ENCODE results near the gene KCNK13. TPM values are rescaled to one million over a fixed set of nuclear protein-coding genes. Genes with fewer than 3 reads are reported as not detected.
"Not testable (repeated sequence)": the region's sequence is repeated elsewhere in the genome, so short reads cannot be mapped to it uniquely, and the experiment has no call there.

KCNK13 gene
- not detected for polyA plus RNA-seq (2013)

DNA sequence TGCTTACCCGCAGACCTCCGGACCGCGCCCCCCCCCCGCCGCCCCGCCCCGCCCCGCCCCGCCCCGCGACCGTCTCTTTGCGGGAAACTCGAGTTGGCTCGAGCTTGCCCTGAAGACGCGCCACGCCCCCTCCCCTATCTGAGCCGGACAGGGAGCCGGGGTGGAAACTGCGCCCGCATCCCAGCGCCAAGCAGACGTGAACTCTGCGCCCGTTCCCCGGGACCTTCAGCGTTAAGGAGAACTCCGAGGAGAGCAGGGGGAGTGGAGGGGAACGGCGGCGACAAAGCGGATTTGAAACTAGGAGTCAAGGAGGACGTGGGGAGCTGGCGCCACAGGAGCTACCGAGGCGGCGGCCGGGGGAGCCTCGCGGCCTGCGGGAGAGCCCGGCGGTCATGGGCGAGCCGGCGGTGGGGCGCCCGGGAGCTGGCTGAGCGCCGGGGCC, at the start of gene KCNK13:
KCNK13 (plus strand) TSS at position 310 of the 442 bp plus-strand sequence. CDS start 212 bp downstream, outside the sequence.
- peaks cover 31 to 96% (median 43%) of the 10 kb centered on the region in 5 experiments for H3K27me3 ChIP-seq (replicated peaks in 2 of 5; ENCODE audit: control insufficient read depth in 4 of 5, insufficient read depth in 5 of 5, low read length in 4 of 5)
- H3K27ac ChIP-seq (ENCODE audit: insufficient read depth in 1 of 2, low read depth in 1 of 2, low read length in 2 of 2, poor library complexity in 1 of 2, severe bottlenecking in 2 of 2): no peak within 1 kb of the TSS
- no peaks in the 10 kb centered on the region for H3K36me3 ChIP-seq (ENCODE audit: control insufficient read depth in 4 of 4, insufficient read depth in 4 of 4, low read length in 3 of 4)
- WGBS (ENCODE audit: insufficient coverage): under 1% methylated on average over 52 of the region's 52 CpGs
- H3K4me1 ChIP-seq (ENCODE audit: control extremely low read depth in 1 of 4, control insufficient read depth in 4 of 4, insufficient read depth in 4 of 4, low read length in 3 of 4): peaks cover 0 to 31% (median 29%) of the 10 kb centered on the region in 4 experiments
- peak within 1 kb of the TSS in 6 of 7 experiments; percentile 31 to 74 (median 58) for H3K4me3 ChIP-seq (ENCODE audit: control insufficient read depth in 1 of 7, extremely low read depth in 1 of 7, insufficient read depth in 4 of 7, low read depth in 2 of 7, low read length in 6 of 7)
- peaks cover 0 to 12% (median 0%) of the 10 kb centered on the region in 5 experiments for H3K9me3 ChIP-seq (ENCODE audit: control extremely low read depth in 1 of 5, control insufficient read depth in 4 of 5, insufficient read depth in 2 of 5, low read depth in 1 of 5, low read length in 4 of 5)
- POLR2A ChIA-PET: interaction anchor here (0.9 kb wide), 1 partner anchor 16 kb away, joined by 3 read pairs; no protein-coding TSS in a partner anchor
- DNase-seq: peak in 2 of 3 donors; percentile 22 to 42
- CTCF ChIA-PET: no interaction called here

DNA sequence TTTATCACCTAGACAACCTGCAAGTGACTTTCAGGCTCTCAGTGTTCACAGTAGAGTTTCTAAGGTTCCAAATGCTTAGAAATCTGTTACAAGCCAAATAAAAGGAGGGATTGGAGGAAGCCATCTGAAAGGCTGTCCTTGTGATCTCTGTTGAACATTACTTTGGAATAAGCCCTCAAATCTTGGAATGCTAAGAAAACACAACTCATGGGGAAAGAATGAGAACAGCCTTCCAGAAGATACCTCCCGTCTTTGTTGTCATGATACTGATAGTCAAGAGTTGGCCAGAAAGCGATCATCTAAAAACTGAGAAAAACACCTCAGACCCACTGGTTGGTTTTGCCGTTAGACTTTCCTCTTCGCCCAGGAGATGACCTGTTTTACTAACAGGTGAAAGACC, 44.4 kb upstream of the KCNK13 start:
- DNase-seq: no peak
- ChIA-PET POLR2A (no interaction called here), CTCF (interaction anchor here (0.6 kb wide), 1 partner anchor 13 kb away, joined by 4 read pairs; no protein-coding TSS in a partner anchor)
- Histone ChIP-seq H3K4me1 (ENCODE audit: control extremely low read depth in 1 of 4, control insufficient read depth in 4 of 4, insufficient read depth in 4 of 4, low read length in 3 of 4) (no peaks in the 10 kb centered on the region), H3K36me3 (ENCODE audit: control insufficient read depth in 4 of 4, insufficient read depth in 4 of 4, low read length in 3 of 4) (peaks cover 19 to 49% (median 37%) of the 10 kb centered on the region in 4 experiments), H3K9me3 (ENCODE audit: control extremely low read depth in 1 of 5, control insufficient read depth in 4 of 5, insufficient read depth in 2 of 5, low read depth in 1 of 5, low read length in 4 of 5) (peaks cover 0 to 6% (median 2%) of the 10 kb centered on the region in 5 experiments), H3K27ac (ENCODE audit: insufficient read depth in 1 of 2, low read depth in 1 of 2, low read length in 2 of 2, poor library complexity in 1 of 2, severe bottlenecking in 2 of 2) (no peak overlapping the region), H3K4me3 (ENCODE audit: control insufficient read depth in 1 of 7, extremely low read depth in 1 of 7, insufficient read depth in 4 of 7, low read depth in 2 of 7, low read length in 6 of 7) (no peak overlapping the region), H3K27me3 (replicated peaks in 2 of 5; ENCODE audit: control insufficient read depth in 4 of 5, insufficient read depth in 5 of 5, low read length in 4 of 5) (no peaks in the 10 kb centered on the region)
- 100% methylated on average over 4 of the region's 4 CpGs for WGBS (ENCODE audit: insufficient coverage)

DNA sequence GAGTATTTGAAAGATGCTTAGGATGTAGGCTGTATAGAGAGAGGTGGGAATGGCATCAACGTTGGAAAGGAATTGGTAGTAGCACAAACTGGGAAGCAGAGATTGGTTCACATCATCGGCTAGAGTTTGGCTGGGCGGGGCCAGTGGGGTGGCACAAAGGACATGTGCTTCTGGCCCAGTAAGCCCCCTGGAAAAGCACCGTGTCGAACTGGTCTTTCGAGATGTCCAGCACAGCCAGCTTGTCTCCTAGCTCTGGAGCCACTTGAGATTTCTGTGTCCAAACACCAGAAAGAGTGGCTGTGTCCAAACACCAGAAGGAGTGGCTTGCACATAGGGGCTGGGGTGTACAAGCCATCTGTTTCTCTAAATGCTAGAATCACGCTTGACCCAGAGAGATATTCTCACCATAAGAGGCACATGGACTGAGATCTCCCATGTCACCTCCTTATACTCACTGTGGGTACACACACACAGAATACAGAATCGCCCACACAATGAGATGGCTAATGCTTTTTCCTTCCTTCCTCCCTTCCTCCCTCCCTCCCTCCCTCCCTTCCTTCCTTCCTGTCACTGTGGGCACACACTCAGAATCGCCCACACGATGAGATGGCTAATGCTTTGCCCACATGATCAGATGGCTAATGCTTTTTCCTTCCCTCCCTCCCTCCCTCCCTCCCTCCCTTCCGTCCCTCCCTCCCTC, 41.8 kb upstream of the KCNK13 start:
- H3K27me3 ChIP-seq (replicated peaks in 2 of 5; ENCODE audit: control insufficient read depth in 4 of 5, insufficient read depth in 5 of 5, low read length in 4 of 5): no peaks in the 10 kb centered on the region
- no peak overlapping the region for H3K27ac ChIP-seq (ENCODE audit: insufficient read depth in 1 of 2, low read depth in 1 of 2, low read length in 2 of 2, poor library complexity in 1 of 2, severe bottlenecking in 2 of 2)
- POLR2A ChIA-PET: no interaction called here
- no peaks in the 10 kb centered on the region for H3K4me1 ChIP-seq (ENCODE audit: control extremely low read depth in 1 of 4, control insufficient read depth in 4 of 4, insufficient read depth in 4 of 4, low read length in 3 of 4)
- no peak overlapping the region for H3K4me3 ChIP-seq (ENCODE audit: control insufficient read depth in 1 of 7, extremely low read depth in 1 of 7, insufficient read depth in 4 of 7, low read depth in 2 of 7, low read length in 6 of 7)
- DNase-seq: no peak
- WGBS (ENCODE audit: insufficient coverage): 99% methylated on average over 7 of the region's 11 CpGs
- peaks cover 18 to 61% (median 39%) of the 10 kb centered on the region in 4 experiments for H3K36me3 ChIP-seq (ENCODE audit: control insufficient read depth in 4 of 4, insufficient read depth in 4 of 4, low read length in 3 of 4)
- no peaks in the 10 kb centered on the region for H3K9me3 ChIP-seq (ENCODE audit: control extremely low read depth in 1 of 5, control insufficient read depth in 4 of 5, insufficient read depth in 2 of 5, low read depth in 1 of 5, low read length in 4 of 5)
- CTCF ChIA-PET: interaction anchor here (1.0 kb wide), 1 partner anchor 48 kb away, joined by 3 read pairs; no protein-coding TSS in a partner anchor

DNA sequence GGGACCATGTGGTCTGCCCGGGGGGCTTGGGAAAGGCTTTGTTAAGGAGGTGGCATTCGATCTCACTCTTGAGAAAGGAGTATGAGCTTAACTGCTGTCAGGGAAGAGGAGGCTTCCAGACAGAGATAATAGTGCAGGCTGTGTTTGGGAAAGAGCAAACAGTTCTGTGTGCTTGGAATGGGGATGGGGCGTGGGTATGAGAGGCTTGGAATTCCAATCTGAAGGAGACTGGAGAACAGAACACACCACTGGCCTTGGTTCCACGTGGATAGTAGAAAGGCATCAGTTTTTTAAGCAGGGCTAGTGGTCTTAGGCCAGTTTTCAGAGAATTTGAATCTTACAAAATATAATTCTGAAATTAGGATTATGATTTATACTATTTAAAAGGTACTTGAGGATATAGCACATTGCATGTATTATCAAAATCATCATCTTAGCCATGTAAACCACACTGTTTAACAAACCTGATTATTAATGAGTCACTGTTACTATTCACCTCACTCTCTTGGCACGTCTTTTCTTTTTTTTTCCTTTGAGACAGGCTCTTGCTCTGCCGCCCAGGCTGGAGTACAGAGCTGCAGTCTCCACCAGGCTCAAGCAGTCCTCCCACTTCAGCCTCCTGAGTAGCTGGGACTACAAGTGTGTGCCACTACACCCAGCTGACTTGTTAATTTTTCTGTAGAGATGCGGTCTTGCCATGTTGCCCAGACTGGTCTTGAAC, 38.5 kb upstream of the KCNK13 start:
- DNase-seq: no peak
- H3K9me3 ChIP-seq (ENCODE audit: control extremely low read depth in 1 of 5, control insufficient read depth in 4 of 5, insufficient read depth in 2 of 5, low read depth in 1 of 5, low read length in 4 of 5): no peaks in the 10 kb centered on the region
- 94% methylated on average over 5 of the region's 7 CpGs for WGBS (ENCODE audit: insufficient coverage)
- no peaks in the 10 kb centered on the region for H3K4me1 ChIP-seq (ENCODE audit: control extremely low read depth in 1 of 4, control insufficient read depth in 4 of 4, insufficient read depth in 4 of 4, low read length in 3 of 4)
- H3K36me3 ChIP-seq (ENCODE audit: control insufficient read depth in 4 of 4, insufficient read depth in 4 of 4, low read length in 3 of 4): peaks cover 16 to 57% (median 37%) of the 10 kb centered on the region in 4 experiments
- POLR2A ChIA-PET: no interaction called here
- H3K4me3 ChIP-seq (ENCODE audit: control insufficient read depth in 1 of 7, extremely low read depth in 1 of 7, insufficient read depth in 4 of 7, low read depth in 2 of 7, low read length in 6 of 7): no peak overlapping the region
- H3K27ac ChIP-seq (ENCODE audit: insufficient read depth in 1 of 2, low read depth in 1 of 2, low read length in 2 of 2, poor library complexity in 1 of 2, severe bottlenecking in 2 of 2): no peak overlapping the region
- no peaks in the 10 kb centered on the region for H3K27me3 ChIP-seq (replicated peaks in 2 of 5; ENCODE audit: control insufficient read depth in 4 of 5, insufficient read depth in 5 of 5, low read length in 4 of 5)
- CTCF ChIA-PET: interaction anchor here (1.5 kb wide), 1 partner anchor 13 kb away, joined by 3 read pairs; no protein-coding TSS in a partner anchor

DNA sequence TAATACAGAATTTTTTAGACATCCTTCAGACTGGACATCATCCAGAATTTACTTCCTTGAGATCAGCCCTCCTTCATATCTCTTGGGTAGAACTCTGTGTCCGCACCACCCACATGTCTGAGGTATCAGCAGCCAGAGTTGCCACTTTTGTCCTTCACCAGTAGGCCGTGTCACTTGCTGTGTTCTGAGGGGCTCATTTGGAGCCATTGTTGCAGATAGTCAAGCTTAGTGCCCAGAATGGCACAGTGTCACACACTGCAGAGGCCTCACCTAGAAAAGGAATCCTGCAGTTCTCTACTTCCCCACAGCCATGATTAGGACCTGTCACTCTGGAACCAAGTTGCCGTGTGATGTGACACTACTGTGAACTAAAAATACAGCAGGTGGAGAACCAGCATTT, 36.9 kb upstream of the KCNK13 start:
- peaks cover 16 to 50% (median 31%) of the 10 kb centered on the region in 4 experiments for H3K36me3 ChIP-seq (ENCODE audit: control insufficient read depth in 4 of 4, insufficient read depth in 4 of 4, low read length in 3 of 4)
- DNase-seq: no peak
- H3K4me3 ChIP-seq (ENCODE audit: control insufficient read depth in 1 of 7, extremely low read depth in 1 of 7, insufficient read depth in 4 of 7, low read depth in 2 of 7, low read length in 6 of 7): no peak overlapping the region
- 100% methylated on average over 3 of the region's 3 CpGs for WGBS (ENCODE audit: insufficient coverage)
- CTCF ChIA-PET: no interaction called here
- no peaks in the 10 kb centered on the region for H3K4me1 ChIP-seq (ENCODE audit: control extremely low read depth in 1 of 4, control insufficient read depth in 4 of 4, insufficient read depth in 4 of 4, low read length in 3 of 4)
- POLR2A ChIA-PET: no interaction called here
- H3K27ac ChIP-seq (ENCODE audit: insufficient read depth in 1 of 2, low read depth in 1 of 2, low read length in 2 of 2, poor library complexity in 1 of 2, severe bottlenecking in 2 of 2): no peak overlapping the region
- H3K9me3 ChIP-seq (ENCODE audit: control extremely low read depth in 1 of 5, control insufficient read depth in 4 of 5, insufficient read depth in 2 of 5, low read depth in 1 of 5, low read length in 4 of 5): no peaks in the 10 kb centered on the region
- no peaks in the 10 kb centered on the region for H3K27me3 ChIP-seq (replicated peaks in 2 of 5; ENCODE audit: control insufficient read depth in 4 of 5, insufficient read depth in 5 of 5, low read length in 4 of 5)

DNA sequence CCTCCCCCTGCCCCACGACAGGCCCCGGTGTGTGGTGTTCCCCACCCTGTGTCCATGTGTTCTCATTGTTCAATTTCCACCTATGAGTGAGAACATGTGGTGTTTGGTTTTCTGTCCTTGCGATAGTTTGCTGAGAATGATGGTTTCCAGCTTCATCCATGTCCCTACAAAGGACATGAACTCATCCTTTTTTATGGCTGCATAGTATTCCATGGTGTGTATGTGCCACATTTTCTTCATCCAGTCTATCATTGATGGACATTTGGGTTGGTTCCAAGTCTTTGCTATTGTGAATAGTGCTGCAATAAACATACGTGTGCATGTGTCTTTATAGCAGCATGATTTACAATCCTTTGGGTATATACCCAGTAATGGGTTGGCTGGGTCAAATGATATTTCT, 35.2 kb upstream of the KCNK13 start:
- H3K27ac ChIP-seq (ENCODE audit: insufficient read depth in 1 of 2, low read depth in 1 of 2, low read length in 2 of 2, poor library complexity in 1 of 2, severe bottlenecking in 2 of 2); H3K4me3 ChIP-seq (ENCODE audit: control insufficient read depth in 1 of 7, extremely low read depth in 1 of 7, insufficient read depth in 4 of 7, low read depth in 2 of 7, low read length in 6 of 7); CTCF ChIA-PET; H3K27me3 ChIP-seq (replicated peaks in 2 of 5; ENCODE audit: control insufficient read depth in 4 of 5, insufficient read depth in 5 of 5, low read length in 4 of 5); DNase-seq; H3K9me3 ChIP-seq (ENCODE audit: control extremely low read depth in 1 of 5, control insufficient read depth in 4 of 5, insufficient read depth in 2 of 5, low read depth in 1 of 5, low read length in 4 of 5); POLR2A ChIA-PET; H3K4me1 ChIP-seq (ENCODE audit: control extremely low read depth in 1 of 4, control insufficient read depth in 4 of 4, insufficient read depth in 4 of 4, low read length in 3 of 4): not testable (repeated sequence)
- peaks cover 9 to 48% (median 27%) of the 10 kb centered on the region in 4 experiments for H3K36me3 ChIP-seq (ENCODE audit: control insufficient read depth in 4 of 4, insufficient read depth in 4 of 4, low read length in 3 of 4)
- no CpG with 5 or more reads among the region's 4 CpGs for WGBS (ENCODE audit: insufficient coverage)

DNA sequence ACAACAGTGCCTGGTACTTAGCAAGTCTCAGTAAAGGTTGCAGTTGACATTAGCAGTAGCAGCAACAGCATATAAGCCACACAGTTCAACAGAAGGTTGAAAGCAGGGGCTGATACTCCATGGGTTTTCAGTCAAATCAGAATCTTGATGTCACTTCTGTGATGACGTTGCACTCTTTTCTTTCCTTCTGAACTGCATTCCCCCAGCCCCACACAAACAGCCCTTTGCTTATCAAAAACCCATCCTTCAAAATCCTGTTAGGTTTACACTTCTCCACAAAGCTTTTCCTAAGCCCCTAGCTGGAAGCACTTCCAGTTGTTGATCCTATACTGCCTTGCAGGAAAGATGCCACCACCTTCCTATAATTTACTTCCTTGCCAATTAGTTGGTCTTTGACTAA, 34.0 kb upstream of the KCNK13 start:
- 100% methylated on average over 1 of the region's 1 CpG for WGBS (ENCODE audit: insufficient coverage)
- DNase-seq: no peak
- no peaks in the 10 kb centered on the region for H3K9me3 ChIP-seq (ENCODE audit: control extremely low read depth in 1 of 5, control insufficient read depth in 4 of 5, insufficient read depth in 2 of 5, low read depth in 1 of 5, low read length in 4 of 5)
- ChIA-PET POLR2A (interaction anchor here (0.6 kb wide), 1 partner anchor 49 kb away, joined by 6 read pairs; no protein-coding TSS in a partner anchor), CTCF (no interaction called here)
- H3K4me3 ChIP-seq (ENCODE audit: control insufficient read depth in 1 of 7, extremely low read depth in 1 of 7, insufficient read depth in 4 of 7, low read depth in 2 of 7, low read length in 6 of 7): no peak overlapping the region
- no peaks in the 10 kb centered on the region for H3K27me3 ChIP-seq (replicated peaks in 2 of 5; ENCODE audit: control insufficient read depth in 4 of 5, insufficient read depth in 5 of 5, low read length in 4 of 5)
- H3K27ac ChIP-seq (ENCODE audit: insufficient read depth in 1 of 2, low read depth in 1 of 2, low read length in 2 of 2, poor library complexity in 1 of 2, severe bottlenecking in 2 of 2): no peak overlapping the region
- no peaks in the 10 kb centered on the region for H3K4me1 ChIP-seq (ENCODE audit: control extremely low read depth in 1 of 4, control insufficient read depth in 4 of 4, insufficient read depth in 4 of 4, low read length in 3 of 4)
- H3K36me3 ChIP-seq (ENCODE audit: control insufficient read depth in 4 of 4, insufficient read depth in 4 of 4, low read length in 3 of 4): peaks cover 9 to 46% (median 22%) of the 10 kb centered on the region in 4 experiments

Measured in common myeloid progenitor, CD34-positive (primary cell).